Endodermal cell (in vitro differentiated cells): ENCODE results near the gene TMEM44. TPM values are rescaled to one million over a fixed set of nuclear protein-coding genes. Genes with fewer than 3 reads are reported as not detected.

Experiments used
- DNase-seq: peaks from one replicate; pipeline ENCODE4 v3.0.0-alpha.2; 2017
- H3K27ac ChIP-seq: 2 replicates; pipeline ENCODE4 v1.5.1; 2013; ENCODE audit warnings: mild to moderate bottlenecking, low read depth, low read length, moderate library complexity
- H3K27me3 ChIP-seq: 2 replicates; pipeline ENCODE4 v1.6.1; 2013; ENCODE audit warnings: mild to moderate bottlenecking, low read length, moderate library complexity; ENCODE audit not compliant: insufficient read depth, control insufficient read depth, poor library complexity, severe bottlenecking
- H3K36me3 ChIP-seq: 2 replicates; pipeline ENCODE4 v1.7.0; 2013; ENCODE audit warnings: mild to moderate bottlenecking, low read length, moderate library complexity; ENCODE audit not compliant: control insufficient read depth, insufficient read depth
- H3K4me1 ChIP-seq: one replicate; pipeline ENCODE4 v1.7.0; 2013; ENCODE audit warnings: low read length; ENCODE audit not compliant: control insufficient read depth, insufficient read depth
- H3K4me3 ChIP-seq: 2 replicates; pipeline ENCODE4 v1.5.1; 2013; ENCODE audit warnings: mild to moderate bottlenecking, low read length, moderate library complexity
- H3K9ac ChIP-seq: 2 replicates; pipeline ENCODE4 v1.6.1; 2013; ENCODE audit warnings: mild to moderate bottlenecking, low read length, moderate library complexity; ENCODE audit not compliant: poor library complexity, severe bottlenecking; ENCODE audit errors: extremely low read depth
- H3K9me3 ChIP-seq: 2 replicates; pipeline ENCODE4 v1.6.1; 2013; ENCODE audit warnings: mild to moderate bottlenecking, low read length, moderate library complexity; ENCODE audit not compliant: control insufficient read depth
- H3K27ac Mint-ChIP-seq: 2 replicates; pipeline ENCODE4 v1.8.0; 2020; ENCODE audit warnings: mixed read lengths
- H3K27me3 Mint-ChIP-seq: 2 replicates; pipeline ENCODE4 v1.8.0; 2021; ENCODE audit warnings: mild to moderate bottlenecking, mixed read lengths; ENCODE audit not compliant: insufficient read depth
- H3K36me3 Mint-ChIP-seq: 2 replicates; pipeline ENCODE4 v1.8.0; 2020; ENCODE audit warnings: low read depth, mixed read lengths
- H3K4me1 Mint-ChIP-seq: 2 replicates; pipeline ENCODE4 v1.8.0; 2020; ENCODE audit warnings: mixed read lengths
- H3K4me3 Mint-ChIP-seq: 2 replicates; pipeline ENCODE4 v1.8.0; 2020; ENCODE audit warnings: mild to moderate bottlenecking, moderate library complexity, mixed read lengths
- H3K9me3 Mint-ChIP-seq: 2 replicates; pipeline ENCODE4 v1.8.0; 2020; ENCODE audit warnings: mild to moderate bottlenecking, mixed read lengths
- WGBS, 2 experiments: methylation state at CpG; one replicate each; pipeline versions ENCODE4 v1.1.5 to v1.1.7; 2013; ENCODE audit warnings: missing lambda C conversion rate in 2 of 2, mixed read lengths in 1 of 2; ENCODE audit not compliant: insufficient coverage in 1 of 2, insufficient read length in 1 of 2; 5-methylcytosine and 5-hydroxymethylcytosine counted together
- total RNA-seq, 2 donors: library from RNA; stranded (reverse); fragmentation: NEBNext Ultra II Directional in 1 of 2; extraction: Animal tissue kit (Norgen Biotek cat#: 25700) in 1 of 2; gene quantifications; 2 replicates in 1 of 2; 3 replicates in 1 of 2; pipeline ENCODE4 v1.2.1, GENCODE V29; 2021
- TF ChIP-seq, protein P1 (sequence below): fragments of 200-600 bp; sonication (generic); conservative IDR thresholded peaks from 2 replicates; pipeline ENCODE4 v1.5.0; 2021; ENCODE audit warnings: antibody characterized with exemption, mild to moderate bottlenecking

Gene TMEM44
- total RNA-seq, 2 donors from 2014 or later, result 31.0 to 34.4 TPM

- H3K9me3 Mint-ChIP-seq, result no peaks in the 10 kb centered on the region
- H3K4me1 Mint-ChIP-seq, result peaks cover 9% of the 10 kb centered on the region
- peak overlapping the region; percentile 94 for H3K4me3 Mint-ChIP-seq
- Histone ChIP-seq H3K4me3 (peak overlapping the region; percentile 97), H3K27me3 (no peaks in the 10 kb centered on the region), H3K9ac (peak overlapping the region; percentile 91), H3K9me3 (no peaks in the 10 kb centered on the region), H3K36me3 (peaks cover 19% of the 10 kb centered on the region), H3K27ac (no peak overlapping the region), H3K4me1 (no peaks in the 10 kb centered on the region)
- 88 to 92% methylated on average over 1 of the region's 1 CpG for WGBS, 2 experiments
- no peak for DNase-seq
- H3K36me3 Mint-ChIP-seq, result peaks cover 7% of the 10 kb centered on the region
- H3K27ac Mint-ChIP-seq, result no peak overlapping the region
- TF ChIP-seq, protein P1, sequence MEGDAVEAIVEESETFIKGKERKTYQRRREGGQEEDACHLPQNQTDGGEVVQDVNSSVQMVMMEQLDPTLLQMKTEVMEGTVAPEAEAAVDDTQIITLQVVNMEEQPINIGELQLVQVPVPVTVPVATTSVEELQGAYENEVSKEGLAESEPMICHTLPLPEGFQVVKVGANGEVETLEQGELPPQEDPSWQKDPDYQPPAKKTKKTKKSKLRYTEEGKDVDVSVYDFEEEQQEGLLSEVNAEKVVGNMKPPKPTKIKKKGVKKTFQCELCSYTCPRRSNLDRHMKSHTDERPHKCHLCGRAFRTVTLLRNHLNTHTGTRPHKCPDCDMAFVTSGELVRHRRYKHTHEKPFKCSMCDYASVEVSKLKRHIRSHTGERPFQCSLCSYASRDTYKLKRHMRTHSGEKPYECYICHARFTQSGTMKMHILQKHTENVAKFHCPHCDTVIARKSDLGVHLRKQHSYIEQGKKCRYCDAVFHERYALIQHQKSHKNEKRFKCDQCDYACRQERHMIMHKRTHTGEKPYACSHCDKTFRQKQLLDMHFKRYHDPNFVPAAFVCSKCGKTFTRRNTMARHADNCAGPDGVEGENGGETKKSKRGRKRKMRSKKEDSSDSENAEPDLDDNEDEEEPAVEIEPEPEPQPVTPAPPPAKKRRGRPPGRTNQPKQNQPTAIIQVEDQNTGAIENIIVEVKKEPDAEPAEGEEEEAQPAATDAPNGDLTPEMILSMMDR, result no peak
- peaks cover 3% of the 10 kb centered on the region for H3K27me3 Mint-ChIP-seq
Observed at GRCh38 chr3:194584866-194585265, 48.4 kb downstream of the TMEM44 start.

GRCh38 chr3:194584320-194584776 lies 48.9 kb downstream of the TMEM44 start:
- WGBS, 2 experiments, result 26 to 30% methylated on average over 6 to 7 of the region's 7 CpGs
- Histone ChIP-seq H3K27ac (no peak overlapping the region), H3K27me3 (no peaks in the 10 kb centered on the region), H3K9me3 (no peaks in the 10 kb centered on the region), H3K4me3 (peak overlapping the region; percentile 97), H3K9ac (peak overlapping the region; percentile 91), H3K4me1 (no peaks in the 10 kb centered on the region), H3K36me3 (peaks cover 14% of the 10 kb centered on the region)
- Mint-ChIP-seq H3K27ac (peak overlapping the region; percentile 97), H3K36me3 (peaks cover 7% of the 10 kb centered on the region), H3K9me3 (no peaks in the 10 kb centered on the region), H3K4me1 (peaks cover 9% of the 10 kb centered on the region), H3K27me3 (peaks cover 3% of the 10 kb centered on the region), H3K4me3 (peak overlapping the region; percentile 94)
- TF ChIP-seq, protein P1, result no peak
- no peak for DNase-seq

DNA sequence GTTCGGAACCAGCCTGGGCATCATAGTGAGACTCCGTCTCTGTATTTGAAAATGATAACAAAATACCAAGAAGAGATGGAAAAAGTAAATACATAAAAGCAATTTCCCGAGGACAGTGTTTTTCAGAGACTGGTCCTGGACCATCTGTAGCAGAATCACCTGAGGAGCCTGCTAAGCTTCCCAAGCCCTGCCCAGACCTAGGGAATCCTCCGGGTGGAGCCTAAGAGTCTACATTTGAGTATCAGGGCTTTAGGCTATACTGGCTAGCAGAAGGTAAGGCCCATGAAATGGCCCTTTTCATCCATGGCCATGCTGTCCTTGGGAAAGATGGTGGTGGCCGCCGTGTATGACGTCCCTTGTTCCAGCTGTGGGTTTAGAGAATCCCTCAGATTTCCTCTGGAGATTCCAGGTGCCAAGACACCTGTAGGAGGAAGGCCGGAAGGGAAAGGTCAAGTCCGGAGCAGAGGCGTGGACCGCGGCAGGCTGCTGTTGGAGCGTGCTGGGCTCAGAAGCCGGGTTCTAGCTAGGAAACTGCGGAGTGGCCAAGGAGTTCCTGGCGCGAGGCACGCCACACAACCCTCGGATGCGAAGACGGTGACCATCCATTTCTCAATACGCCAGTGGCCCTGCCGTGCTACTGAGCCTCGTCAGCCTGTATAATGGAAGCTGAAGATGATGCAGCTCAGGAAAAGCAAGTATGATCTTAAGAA lies 50.9 kb downstream of the TMEM44 start:
- Mint-ChIP-seq H3K36me3 (peaks cover 4% of the 10 kb centered on the region), H3K27ac (peak overlapping the region; percentile 73), H3K4me1 (peaks cover 9% of the 10 kb centered on the region), H3K4me3 (peak overlapping the region; percentile 94), H3K9me3 (no peaks in the 10 kb centered on the region), H3K27me3 (peaks cover 3% of the 10 kb centered on the region)
- H3K27me3 ChIP-seq, result no peaks in the 10 kb centered on the region
- no peak overlapping the region for H3K4me3 ChIP-seq
- no peaks in the 10 kb centered on the region for H3K4me1 ChIP-seq
- peak; percentile 75 for DNase-seq
- no peaks in the 10 kb centered on the region for H3K9me3 ChIP-seq
- H3K27ac ChIP-seq, result no peak overlapping the region
- TF ChIP-seq, protein P1, result peak; percentile 38
- H3K9ac ChIP-seq, result no peak overlapping the region
- WGBS, 2 experiments, result 97% methylated on average over 24 of the region's 24 CpGs
- H3K36me3 ChIP-seq, result peaks cover 3% of the 10 kb centered on the region
